Germinal center (tissue), 1 donor: ENCODE results near the gene TEAD1.

Experiments
- DNase-seq: peaks from one replicate; pipeline ENCODE4 v3.0.0; 2012; ENCODE audit warnings: mixed read lengths, low spot score

Gene TEAD1

DNA sequence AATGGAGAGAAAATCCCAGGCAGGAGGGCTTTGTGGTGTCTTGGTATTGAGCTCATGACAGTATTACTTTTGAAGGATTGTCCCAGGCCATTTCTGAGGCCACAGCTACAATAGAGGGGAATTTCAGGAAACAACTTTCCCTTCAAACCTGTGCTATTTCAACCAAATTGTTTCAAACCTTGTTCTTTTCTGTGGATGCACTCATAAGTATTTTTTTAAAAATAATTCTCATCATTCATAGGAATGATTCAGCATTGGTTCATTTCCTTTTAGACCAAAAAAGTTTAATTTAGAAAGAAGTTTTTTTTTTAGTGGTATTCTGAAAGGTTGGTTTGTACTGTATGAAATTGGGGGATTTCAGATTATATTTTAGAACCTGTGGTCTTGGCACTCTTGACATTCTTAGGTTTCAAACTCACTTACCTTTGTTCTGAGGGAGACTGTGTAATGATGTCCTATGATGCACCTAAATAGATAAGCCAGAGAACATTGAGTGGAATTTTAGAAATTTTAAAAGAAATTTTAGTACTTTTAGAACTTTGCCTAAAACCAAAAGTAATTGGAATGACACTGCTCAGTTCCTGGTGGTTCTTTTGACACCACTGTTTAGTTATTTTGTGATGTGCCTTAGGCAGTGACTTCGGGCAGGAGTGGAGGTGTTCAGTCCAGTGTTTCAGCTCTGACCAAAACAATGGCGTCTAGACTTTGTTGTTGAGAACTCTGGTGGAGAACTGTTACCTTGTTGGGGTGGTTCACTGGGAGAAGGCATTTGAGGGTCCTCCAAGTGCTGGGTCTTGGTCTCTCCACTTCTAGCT is 12.2 kb downstream of the TEAD1 start:
- DNase-seq: no peak

- DNase-seq: no peak
Measured at GRCh38 chr11:12687216-12687623, 13.0 kb downstream of the TEAD1 start.

DNA sequence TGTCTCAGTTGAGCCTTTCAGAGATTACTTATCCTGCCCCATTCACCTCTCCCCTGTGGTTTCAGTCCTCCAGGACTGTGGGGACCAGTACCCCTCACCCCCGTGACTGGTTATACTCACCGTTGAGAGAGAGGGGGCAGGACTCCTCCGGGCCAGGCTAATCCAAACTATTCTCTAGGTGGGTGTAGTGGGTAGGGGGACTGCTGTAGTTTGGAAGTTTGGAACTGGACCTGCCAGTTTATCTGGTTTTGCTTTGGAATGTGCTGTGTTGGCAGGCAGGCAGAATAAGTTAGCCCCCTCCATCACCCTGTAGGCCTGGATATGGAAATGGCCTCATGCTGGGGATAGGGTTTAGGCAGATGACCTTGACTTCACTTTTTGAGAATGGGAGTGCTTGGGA is 13.5 kb downstream of the TEAD1 start:
- no peak for DNase-seq

DNA sequence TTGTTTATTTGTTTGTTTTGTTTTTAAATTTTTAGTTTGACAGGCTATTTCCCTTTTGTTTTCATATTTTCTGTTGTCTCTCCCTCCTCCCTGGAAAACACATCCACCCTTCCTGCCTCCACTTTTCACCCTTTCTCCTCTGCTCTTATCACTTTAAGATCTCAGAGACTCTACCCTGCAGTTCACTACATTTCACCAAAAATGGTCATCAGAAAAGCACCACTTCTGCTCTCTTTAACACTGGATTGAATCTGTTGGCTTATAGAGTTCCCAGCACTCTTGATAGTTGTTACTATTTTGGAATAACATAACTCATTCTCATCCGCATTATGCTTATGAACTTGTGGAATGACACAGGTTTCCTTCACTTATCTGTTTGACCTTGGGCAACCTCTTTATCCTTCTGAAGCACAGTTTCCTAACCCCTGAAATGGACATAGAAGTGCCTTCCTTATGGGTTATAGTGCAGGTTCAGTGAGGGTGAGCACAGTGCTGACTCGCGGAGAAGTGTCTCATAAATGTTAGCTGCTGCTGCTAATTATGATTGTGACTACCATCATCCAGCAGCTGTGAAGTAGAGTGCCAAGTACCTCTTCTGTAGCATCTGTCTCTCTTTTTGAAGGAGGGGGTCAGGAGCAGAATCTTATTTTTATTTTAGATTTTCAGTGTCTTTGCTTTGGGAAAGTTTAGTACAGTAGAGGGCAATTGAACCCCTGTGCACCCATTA is 15.0 kb downstream of the TEAD1 start:
- DNase-seq: no peak

DNA sequence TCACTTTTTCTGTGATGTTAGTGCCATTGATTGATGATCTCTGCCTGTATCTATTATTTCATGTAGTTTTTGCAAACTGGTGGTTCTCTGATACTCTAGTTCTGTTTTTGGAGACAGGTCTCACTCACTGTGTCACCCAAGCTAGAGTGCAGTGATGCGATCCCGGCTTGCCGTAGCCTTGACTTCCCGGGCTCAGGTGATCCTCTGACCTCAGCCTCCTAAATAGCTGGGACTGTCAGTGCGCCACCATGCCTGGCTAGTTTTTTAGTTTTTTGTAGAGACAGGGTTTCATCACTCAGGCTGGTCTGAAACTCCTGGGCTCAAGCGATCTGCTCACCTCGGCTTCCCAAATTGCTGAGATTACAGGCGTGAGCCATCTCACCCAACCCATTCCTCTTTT is 16.4 kb downstream of the TEAD1 start:
- no peak for DNase-seq

DNA sequence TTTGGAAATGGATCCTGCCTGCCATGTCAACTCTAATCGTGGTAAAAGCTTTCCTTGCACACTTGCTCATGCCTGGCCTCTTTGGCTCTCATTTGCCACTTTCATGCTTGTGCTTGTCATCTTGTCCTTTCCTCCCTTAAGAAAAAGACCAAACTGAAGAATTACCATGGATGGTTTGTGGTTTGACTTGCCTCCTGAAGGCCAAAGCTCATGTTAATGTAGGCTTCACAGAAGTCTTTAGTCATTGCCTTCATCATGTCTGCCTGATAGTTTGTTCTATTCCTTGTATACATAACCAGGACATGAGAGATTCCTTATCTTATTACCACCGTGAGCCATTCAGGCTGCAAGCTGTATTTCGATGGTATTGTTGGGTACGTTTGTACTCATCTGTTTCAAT is 17.3 kb downstream of the TEAD1 start:
- no peak for DNase-seq

GRCh38 chr11:12692229-12693075 is 18.2 kb downstream of the TEAD1 start:
- DNase-seq: no peak

DNA sequence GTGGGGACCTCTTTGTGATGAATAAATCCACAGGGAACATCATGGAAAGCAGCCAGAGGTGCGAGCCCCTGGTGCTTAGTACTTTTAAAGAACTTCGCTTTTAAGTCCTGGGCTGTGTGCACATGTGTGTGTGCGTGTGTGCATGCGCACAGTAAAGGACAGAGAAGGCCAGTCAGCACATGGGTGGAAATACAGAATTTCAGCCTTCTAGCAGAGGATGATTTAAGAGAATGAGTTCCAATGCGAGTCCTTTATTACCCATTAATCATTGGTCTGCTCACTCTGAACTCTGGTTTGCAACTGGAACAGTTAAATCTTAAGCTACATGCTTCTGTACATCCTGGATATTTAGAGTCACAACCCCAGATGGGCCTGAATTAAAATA is 18.9 kb downstream of the TEAD1 start:
- no peak for DNase-seq

GRCh38 chr11:12693479-12694182 is 19.4 kb downstream of the TEAD1 start:
- DNase-seq: no peak

DNA sequence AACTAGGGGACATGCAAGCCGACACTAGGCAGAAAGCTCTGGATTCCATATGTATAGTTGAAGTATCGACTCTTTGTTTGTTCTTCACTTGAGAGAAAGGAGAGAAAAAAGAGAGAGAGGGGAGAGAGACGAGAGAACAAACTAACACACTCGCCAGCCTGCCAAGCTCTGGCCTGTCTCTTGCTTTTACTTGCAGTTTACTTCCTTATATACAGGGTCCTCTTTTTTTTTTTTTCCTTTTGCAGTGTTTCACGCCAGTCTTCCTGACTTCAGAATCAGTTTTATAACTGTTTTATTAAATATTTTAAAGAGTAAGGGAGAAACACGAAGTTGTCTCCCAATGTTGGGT is 19.9 kb downstream of the TEAD1 start:
- DNase-seq: no peak

- DNase-seq: no peak
Measured at GRCh38 chr11:12695221-12695794, 21.1 kb downstream of the TEAD1 start.

DNA sequence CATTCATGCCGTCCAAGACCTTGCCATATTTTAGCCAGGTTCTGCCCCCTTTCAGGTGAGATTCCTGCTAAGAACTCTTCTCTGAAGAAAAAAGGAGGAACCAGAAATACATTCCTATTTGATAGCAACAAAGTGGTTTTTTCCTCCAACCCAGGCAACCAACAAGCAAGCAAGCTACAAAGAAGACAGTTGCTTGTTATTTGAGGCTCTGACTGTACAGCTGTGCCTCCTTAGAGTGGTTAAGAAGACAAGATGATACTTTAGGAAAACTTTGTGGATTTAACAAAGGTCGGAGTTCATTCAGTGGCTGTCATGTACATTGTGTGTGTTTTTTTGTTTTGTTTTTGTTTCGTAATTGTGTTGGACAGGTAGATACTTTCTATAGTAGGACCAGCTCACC is 21.7 kb downstream of the TEAD1 start:
- no peak for DNase-seq

DNA sequence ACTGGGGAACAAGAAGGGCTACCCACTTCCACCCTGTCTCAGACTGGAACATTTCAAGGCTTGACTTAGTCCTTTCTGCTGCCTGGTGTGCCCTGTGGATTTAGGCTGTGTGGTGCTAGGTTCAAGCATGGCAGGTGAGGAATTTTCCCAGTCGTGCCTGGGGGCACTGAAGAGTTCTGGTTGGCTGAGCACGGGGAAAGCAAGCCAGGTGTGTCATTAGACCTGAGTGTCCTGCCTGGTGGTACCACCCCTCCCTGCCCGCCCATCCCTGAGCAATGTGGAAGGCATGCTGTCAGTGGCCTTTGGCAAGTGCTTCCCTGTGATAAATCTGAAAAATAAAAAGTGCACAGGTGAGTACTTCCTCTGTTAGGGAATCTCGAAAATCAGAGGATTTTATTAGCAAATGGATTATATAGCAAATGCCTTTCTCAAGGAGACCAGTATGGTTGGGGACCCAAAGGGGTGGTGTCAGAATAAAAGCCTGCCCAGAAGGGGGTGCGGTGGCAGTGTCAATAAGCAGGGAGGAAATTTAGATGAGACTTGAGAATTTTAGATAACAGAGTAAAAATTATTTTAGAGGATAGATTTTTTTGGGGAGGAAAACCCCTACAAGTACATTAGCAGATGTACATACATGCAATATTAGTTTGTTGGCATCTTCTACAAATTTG is 22.8 kb downstream of the TEAD1 start:
- DNase-seq: no peak

DNA sequence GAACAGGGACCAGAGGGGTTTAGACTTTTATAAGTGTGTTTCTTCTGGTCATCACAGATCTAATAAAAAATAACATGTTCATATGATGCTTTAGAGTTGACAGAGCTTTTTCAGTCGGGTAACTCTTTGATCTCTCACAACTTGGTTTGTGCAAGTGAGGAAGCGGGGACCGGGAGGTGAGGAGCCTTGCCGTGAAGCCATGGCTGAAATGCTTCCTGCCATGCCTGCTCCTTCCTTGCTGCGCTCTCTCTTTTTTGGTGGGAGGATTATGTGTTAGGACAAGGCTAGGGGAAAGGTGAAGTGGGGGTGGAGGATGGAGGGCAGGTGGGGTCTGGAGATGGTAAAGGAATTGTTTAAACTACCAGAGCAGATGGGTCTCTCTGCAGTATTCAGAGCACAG is 23.8 kb downstream of the TEAD1 start:
- no peak for DNase-seq

GRCh38 chr11:12701811-12702592 is 27.8 kb downstream of the TEAD1 start:
- no peak for DNase-seq

GRCh38 chr11:12702999-12703453 is 28.8 kb downstream of the TEAD1 start:
- DNase-seq: no peak

DNA sequence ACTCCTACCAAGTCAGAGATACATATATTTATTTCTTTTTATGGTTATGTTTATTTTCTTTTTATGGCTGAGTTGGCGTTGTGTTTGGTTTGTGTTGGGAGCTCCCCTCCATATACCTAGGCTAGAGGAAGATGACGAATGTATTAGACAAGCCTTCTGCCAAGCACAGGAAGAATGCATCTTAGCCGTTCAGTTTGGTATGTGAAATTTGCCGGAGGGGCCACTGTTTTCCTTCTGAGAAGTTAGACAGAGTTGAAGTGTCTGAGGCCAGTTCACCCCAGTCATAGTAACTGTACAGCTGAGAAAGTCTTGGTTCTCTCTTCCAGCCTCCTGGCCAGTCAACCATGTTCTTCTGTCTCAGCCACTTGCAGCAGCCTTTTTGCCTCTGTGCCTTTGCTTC is 29.8 kb downstream of the TEAD1 start:
- DNase-seq: no peak

DNA sequence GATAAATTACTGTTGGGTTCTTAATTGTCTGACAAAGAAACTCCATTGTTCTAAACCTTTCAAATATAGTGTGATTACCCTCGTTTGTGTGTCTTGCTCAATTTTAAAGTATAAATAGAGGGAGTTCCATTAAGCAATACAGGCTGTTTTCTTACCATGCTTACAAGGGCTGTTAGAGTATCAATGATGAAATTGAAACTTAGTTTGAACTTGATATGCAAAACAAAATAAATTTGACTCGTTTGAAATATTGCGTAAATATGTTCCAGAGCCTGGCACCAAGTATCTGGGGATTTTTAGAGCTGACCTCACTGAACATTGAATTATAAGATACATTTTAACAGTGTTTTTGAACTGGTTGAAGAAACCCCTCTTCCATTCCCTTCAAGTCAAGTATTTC is 31.7 kb downstream of the TEAD1 start:
- no peak for DNase-seq

GRCh38 chr11:12706545-12707499 is 32.6 kb downstream of the TEAD1 start:
- DNase-seq: no peak
